HG03457 (cell line): ENCODE measurements around the gene ZFP36L2.
A peak's percentile ranks its signal among the peaks of the same experiment; 100 is the strongest.
"Not testable (repeated sequence)": the region's sequence is repeated elsewhere in the genome, so short reads cannot be mapped to it uniquely, and the experiment has no call there.

Experiments
- ATAC-seq: cut with Tn5 transposase; IDR thresholded peaks from one replicate; pipeline ENCODE4 v1.9.1; 2021; ENCODE audit warnings: moderate number of reproducible peaks; ENCODE audit not compliant: unreplicated experiment

Gene ZFP36L2

DNA sequence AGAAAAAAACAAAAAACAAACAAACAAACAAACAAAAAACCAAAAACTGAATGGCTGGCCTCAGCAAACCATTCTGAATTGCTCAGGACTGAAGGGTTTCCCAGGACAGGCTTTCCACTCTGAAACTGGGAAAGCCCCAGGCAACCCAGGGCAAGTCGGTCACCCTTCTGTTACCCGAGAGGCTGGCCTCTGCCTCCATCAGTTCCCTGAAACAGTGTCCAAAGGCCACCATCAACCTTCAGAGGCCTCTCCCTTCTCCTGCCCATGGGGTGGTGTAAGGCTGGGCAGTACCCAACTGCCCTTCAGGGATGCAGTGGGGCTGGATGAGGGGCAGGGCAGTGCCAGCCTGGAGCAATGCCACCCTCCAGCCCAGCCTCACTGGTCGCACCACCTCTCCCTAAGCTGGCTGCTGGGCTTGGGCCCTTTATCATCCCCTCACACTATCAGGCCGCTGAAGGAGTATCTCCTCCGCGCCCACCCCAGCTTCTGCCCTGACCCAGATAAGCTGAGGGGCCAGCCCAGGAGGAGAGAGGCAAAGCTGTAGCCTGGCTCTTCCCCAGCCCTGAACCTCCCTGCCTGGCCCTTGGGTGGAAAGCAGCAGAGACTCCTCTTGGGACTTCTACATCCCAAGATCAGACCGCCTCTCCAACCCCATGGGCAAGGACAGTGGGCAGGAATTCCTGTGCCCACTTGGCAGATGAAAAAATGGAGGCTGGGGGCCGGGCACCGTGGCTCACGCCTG lies 35.9 kb downstream of the ZFP36L2 start:
- ATAC-seq = no peak

DNA sequence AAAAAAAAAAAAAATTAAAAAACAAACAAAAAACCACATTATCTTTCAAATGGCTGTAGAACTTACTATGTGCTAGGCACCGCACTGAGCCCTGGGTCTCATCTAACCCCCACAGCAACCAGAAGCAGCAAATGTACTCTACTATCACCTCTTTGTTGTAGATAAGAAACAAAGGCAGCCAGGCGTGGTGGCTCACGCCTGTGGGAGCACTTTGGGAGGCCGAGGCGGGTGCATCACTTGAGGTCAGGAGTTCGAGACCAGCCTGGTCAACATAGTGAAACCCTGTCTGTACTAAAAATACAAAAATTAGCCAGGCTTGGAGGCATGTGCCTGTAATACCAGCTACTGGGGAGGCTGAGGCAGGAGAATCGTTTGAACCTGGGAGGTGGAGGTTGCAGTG lies 36.5 kb downstream of the ZFP36L2 start:
- not testable (repeated sequence) for ATAC-seq

DNA sequence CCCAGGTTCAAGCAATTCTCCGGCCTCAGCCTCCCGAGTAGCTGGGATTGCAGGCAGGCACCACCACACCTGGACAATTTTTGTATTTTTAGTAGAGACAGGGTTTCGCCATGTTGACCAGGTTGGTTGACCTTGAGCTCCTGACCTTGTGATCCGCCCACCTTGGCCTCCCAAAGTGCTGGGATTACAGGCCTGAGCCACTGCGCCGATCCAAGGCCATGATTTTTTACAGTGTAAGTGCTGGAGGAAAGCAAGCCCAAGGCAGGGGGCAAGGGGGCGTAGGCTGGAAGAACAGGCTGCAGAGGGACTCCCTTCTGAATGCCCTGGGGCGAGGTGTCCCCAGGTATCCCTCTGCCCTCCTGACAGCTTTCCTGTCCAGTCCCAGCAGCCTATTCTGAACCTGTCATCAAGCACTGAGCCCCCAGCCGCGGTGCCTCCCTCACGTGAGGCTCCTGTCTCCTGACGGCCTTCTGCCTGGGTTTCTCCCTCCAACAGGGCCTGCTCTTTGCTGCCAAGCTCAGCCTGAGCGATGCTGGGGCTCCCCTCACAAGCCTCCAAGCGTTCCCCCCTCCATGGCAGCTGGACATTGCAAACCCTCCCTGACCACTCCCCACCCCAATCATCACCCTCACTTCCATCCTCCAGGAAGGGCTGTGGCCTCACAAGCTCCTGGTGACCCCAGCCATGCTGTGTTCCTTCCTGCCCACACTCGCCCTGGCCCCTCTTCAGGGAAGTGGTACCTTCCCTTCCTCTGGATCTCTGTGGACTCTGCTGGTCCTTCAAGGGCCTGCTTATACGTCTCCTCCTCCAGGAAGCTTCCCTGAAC lies 37.6 kb downstream of the ZFP36L2 start:
- ATAC-seq = no peak

DNA sequence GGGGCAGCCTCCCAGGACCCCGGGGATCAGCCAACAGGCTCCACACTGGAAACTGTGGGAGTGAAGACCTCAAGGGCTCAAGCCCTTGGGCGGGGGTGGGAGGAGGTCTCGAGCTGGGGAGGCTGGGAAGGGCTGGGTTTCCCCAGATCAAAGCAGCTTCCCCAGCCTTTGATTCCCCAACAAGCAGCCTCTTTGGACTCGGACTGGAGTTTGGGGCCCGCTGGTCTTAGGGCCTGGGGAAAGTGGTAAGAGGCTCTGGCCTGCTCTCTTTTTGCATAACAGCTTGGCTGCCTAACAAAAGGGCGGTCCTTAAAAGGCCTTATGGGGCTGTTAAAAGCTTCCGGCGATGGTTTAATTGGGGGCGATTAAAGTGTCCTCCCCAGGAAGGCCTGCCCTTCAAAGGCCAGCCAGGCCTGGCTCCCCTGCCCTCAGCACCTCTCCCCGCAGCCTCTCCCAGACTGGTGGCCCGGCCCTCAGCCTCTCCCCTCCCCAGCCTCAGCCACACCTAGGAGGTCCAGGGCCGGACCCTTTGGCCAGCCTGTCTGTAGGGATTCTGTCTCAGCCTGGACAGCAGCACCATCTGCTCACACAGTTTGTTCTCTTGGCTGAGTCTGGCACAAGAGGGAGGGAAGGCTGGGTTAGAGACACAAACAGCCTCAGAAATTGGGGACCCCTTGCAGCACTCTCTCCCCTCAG lies 39.6 kb downstream of the ZFP36L2 start:
- no peak for ATAC-seq

DNA sequence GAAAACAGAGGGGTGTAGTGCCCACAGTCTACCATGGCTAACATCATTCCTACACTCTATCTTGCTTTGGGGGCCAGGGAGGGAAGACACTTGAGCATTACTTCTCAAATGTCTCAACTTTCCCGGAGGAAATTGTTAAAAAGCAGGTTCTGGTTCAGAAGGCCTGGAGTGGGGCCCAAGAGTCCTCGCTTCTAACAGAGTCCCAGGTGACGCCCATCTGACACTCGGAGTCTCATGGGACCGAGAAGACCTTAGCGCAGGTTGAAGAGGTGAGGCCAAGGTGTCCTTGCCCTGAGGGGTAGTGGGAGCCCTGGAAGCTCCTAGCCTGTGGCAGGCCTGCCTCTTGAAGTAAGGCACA lies 40.1 kb downstream of the ZFP36L2 start:
- ATAC-seq = no peak

DNA sequence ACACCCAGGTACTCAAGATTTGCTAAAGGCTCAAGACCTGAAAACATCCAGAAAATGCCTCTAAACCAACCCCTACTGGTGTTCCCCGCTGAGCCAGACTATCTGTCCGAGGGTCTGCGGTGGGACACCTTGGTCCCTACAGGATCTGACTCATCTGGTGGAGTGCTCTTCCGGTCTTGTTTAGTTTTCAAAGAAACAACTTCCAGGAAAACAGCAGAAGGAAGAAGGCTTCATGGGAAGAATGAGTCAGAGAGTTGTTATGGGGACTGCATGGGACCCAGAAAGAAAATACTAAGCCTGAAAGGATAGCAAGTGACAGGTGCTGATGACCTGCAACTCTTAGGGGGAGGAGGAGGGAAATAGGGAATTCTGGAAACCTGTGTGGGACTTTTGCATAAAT lies 41.3 kb downstream of the ZFP36L2 start:
- ATAC-seq = no peak

DNA sequence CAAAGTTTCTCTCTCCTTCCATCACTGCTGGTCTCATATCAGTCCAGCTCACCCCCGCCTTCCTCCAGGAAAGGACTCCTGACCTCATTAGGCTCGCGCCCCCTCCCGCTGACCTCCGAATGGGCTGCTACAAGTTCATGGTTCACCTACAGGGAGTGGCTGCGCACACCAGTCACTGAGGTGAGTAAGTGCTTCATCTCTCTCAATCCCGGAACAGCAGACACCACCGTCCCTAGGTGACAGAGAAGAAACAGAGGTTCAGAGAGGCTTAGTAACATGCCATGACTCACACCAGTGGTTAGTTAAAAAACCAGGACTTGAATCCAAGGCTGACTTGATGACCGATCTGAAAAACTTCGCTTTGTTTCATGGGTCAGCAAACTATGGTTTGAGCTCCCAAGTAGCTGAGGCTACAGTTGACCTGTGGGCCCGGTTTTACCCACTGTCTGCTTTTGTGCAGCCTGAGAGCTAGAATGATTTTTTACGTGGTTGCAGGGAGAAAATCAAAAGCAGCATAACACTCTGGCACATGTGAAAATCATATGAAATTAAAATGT lies 42.0 kb downstream of the ZFP36L2 start:
- no peak for ATAC-seq

DNA sequence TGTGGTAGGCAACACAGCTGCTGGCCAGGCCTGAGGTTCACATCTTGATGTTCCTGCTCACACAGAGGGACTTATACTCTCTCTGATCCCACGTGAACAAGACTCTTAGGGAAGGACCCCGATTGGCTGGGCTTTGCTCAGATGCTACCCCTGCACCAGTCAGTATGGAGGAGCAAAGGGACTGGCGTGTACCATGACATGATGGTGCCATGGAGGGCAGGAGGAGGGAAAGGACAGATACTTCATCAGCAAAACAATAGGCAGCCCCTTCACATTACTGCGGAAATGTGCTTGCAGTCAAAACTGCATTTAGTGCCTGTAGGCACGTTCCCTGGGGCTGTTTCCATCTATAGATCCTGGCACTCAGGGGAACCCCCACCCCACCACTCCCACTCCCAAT lies 42.7 kb downstream of the ZFP36L2 start:
- ATAC-seq = no peak

DNA sequence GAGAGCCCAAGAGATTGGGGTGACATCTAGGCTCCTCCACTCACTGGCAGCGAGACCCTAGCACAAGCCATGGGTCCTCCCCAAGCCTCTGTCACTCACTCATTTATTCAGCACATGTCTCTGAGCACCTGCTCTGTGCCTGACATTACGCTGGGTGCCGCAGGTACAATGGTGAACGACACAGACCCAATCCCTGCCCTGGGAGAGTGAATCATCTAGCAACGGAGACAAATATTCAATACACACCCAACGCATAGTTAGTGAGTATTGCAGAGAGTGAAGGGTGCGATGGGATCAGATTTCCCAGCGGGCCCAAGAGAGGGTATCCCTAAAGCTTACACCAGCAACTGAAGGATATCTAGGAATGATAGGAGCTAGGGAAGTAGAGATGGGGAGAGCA lies 45.5 kb downstream of the ZFP36L2 start:
- no peak for ATAC-seq

DNA sequence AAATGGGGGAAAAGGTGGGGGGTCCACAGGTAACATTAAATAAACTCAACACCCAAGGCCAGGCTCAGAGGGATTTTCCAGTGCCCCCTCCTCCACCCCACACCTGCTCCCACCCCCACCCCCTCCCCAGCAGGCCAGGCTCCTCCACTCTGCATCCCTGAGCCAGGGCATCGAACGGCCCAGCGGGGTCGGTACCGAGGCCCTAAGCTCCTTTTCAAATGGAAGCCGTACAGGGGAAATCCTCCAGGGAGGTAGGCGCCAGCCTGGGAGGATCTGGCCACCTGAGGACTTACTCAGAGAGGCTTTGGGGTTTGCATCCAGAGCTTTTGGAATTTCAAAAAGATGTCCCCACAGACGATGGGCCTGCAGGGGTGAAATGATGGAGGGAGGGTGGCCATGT lies 46.5 kb downstream of the ZFP36L2 start:
- no peak for ATAC-seq

DNA sequence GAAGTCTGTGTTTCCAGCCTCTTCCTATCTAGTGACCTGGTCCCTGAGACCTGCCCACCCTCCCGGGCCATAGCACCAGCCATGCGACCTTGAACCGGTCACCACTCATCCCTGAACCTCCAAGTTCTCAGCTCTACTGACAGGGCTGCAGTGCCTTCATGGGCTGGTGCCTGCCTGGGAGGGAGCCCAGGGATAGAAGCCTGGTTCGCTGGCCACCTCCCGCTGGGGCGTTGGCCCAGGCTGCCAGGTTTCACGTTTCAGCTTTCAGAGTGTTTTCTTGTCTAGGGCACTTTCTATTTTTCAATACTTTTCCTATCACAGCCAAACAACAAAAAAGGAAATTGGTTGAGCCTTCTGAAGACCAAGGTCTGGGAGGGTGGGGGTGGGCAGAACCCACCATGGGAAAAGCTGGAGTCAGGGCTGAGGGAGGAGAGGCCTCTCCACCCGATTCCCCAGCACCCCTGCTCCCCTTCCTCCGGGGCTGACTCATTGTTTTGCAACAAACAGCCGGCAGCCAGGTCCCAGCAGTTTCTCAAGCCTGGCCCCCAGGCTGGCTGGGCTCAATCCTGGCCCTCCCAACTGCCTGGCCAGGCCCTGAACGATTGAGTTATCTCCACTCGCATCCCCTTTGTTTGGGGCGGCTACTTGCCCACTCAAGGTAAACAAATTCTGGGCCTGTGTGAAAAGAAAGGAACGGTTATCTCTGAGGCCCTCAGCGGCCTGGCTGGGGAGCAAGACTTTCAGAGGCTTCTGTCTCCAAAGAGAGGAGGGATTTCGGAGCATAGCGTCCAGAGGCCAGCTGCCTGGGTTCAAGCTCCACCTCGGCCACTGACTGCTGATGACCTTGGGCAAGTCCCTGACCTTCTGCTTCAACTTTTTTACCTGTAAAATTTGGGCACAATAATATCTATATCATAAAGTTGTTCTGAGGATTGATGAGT lies 47.5 kb downstream of the ZFP36L2 start:
- ATAC-seq = no peak

DNA sequence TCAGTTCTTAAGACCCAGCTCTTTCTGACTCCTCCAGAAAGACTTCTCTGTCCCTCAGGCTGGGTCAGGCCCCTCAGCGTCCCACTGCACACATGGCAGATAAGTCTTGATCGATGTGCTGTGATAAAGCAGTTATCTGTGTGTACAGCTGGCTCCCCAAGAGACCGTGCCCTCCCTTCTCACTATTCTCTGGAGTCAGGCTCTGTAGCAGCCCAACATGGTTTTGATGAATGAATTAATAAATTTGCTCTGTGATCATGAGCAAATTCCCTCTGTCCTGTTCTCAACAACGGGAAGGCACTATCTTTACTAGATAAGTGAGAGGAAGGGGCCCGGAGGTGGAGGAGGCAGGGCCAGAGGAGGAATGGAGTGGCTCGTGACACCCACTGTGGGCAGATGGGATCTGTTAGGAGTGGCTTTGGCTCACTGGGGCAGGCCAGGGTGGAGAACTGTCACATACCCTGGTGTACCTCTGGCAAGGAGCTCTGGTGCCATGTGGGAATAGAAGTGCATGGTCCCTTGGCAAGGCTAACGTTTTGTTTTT lies 48.3 kb downstream of the ZFP36L2 start:
- ATAC-seq = no peak

DNA sequence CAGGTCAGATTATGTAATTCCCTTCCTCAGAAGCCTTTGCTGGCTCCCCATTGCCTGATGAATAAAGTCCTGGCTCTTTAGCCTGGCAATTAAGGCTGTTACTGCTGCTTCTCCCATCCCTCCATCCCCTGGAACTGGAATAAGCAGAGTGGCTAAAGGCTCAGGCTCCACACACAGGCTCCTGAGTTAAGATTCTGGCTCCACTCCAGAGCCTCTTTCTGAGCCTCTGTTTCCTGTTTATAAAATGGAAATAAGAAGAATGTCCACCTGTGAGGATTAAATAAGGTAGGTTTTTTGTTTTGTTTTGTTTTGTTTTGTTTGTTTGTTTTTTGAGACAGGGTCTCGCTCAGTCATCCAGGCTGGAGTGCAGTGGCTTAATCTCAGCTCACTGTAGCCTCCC lies 50.0 kb downstream of the ZFP36L2 start:
- no peak for ATAC-seq

DNA sequence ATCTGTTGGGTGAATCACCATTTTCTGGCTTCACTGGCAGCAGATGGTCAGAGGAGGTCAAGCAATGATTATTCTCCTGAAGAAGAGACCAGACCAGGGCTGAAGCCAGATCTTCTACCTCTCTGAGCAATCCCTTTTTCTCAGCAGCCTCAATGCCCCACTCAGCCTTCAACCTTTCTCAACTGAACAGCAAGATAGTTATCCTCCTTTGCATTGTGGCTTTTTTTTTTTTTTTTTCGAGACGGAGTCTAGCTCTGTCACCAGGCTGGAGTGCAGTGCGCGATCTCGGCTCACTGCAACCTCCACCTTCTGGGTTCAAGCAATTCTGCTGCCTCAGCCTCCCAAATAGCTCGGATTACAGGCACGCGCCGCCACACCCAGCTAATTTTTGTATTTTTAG lies 50.5 kb downstream of the ZFP36L2 start:
- no peak for ATAC-seq

DNA sequence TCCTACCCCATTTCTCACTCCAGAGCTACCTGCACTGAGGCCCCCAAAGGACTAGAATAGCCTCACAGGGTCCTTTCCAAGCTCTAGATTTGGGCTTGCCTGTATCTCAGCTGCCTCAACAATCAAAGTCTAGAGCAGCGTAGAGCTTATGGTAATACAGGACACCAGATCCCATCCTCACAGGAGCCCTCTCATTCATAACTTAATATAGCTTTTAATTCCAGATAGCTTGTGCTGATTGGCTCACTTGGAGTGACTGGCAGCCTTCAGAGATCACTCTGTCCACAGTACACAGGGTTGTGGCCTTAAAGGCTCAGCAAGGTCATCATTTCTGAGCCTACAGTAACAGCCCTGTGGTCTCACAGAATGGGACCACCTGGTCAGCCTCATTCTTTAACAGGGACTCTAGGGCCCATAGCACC lies 51.4 kb downstream of the ZFP36L2 start:
- no peak for ATAC-seq

DNA sequence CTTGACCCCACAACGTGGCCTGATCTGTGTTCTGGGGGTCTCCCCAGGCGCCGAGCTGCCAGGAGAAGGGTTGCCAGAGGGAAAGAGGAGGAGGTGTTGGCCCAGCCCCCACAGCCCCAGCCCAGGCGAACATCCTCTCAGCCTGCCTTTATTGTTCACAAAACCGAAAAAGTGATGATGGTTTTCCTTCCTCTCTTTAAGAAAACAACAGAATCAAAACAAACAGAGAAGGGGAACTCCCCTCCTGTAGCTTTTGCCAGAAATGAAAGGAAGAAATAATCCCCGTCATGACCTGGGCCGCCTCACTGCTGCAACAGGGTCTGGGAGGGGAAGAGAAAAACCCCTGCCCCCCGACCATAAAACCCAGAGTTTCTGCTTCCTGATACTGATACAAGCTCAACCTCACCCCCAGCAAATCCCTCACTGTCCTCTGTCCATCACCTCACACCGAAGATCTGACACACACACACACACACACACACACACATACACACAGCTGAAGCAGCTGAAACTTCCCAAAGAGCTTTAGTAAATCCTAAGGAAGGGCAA lies 52.0 kb downstream of the ZFP36L2 start:
- ATAC-seq = peak; percentile 79
